ENCODE measurements around the gene FAM13C.

The FAM13C gene

DNA sequence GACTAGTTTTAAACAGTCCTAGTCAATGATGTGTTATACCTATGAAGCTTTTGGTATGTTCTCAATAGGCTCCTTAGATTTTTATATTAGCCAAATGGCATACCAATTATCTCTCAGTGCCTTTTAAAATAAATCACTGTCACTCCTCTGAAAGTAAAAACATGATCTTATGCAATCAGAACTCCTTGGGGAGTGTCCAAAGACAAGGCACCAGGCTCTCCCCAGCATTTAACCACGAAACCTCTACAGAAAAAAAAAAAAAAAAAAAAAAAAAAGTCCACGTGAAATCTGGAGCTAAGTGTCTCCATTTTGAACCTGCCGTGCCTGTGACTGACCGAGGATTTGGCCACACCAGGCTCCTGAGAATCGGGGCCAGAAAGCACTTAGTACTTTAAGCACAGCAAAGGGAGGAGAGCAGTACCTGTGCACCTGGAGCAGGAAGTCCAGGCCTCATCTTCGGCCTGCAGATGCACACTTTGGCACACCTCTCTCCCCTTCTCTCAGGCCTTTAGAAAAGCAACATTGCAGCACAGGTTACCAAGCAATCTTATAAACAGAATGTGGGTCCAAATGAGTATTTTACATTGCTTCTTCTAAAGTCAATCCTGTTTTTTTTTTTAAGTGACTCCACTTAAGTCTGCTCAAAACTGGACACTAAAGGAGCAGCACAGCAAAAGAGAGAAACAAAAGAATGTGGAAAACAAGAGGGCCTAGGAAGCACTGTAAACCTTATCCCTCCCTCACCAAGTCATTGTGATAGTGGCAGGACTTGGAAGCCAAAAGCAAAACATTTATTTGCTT lies 1.5 kb downstream of the FAM13C start:
- DNase-seq = no peak

DNA sequence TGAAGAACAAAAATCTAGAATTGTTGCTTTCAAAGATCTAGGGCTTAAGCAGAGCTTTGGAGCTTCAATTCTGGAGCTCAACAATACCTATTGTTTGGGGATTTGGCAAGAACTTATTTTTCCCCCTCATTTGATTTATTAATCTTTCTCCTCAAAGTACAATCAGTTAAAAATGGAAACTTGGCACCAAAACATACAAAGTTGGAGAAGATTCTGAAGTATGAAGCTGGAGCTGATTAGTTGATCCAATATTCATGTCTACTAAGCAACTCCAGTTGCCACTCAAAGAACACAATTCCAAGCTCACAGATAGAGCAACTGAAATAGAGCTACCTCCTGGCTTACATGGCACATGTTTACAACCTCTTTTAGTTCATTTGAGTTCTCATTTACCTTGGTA lies 3.8 kb downstream of the FAM13C start:
- DNase-seq = no peak

DNA sequence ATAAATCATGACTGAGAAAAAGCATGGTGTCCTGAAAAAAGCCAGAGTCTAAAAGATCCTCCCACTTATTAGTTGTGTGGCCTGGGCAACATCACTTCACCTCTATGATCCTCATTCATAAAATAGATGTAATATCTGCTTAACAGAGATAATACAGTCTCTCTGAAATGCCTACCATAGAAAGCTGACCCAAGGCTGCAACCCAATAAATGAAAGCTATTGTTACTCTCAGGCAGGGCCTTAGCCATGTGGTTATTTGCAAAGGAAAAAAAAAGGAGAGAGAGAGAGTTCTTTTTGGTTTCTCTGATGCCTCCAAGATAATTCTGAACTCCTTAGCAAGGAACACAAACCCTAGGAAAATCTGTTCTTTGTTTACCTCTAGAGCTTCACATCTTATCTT lies 7.9 kb downstream of the FAM13C start:
- DNase-seq = no peak

DNA sequence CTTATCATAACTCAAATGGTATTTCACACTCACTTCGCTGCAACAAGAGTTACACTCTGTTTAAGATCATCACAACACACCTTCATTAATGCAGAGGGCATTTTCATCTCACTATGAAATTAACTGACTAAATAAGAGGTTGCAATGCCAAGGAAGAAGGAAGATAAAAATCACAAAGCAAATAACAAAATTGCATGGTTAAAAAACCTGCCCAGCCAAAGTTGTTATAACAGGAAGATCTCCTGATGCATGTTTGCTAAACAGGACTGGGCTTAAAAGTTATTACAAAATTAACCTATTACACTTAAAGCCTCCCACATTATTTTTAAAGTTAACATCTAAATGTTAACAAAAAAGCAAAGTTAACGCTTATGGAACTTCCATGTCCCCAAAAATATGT lies 11.8 kb downstream of the FAM13C start:
- no peak for DNase-seq

DNA sequence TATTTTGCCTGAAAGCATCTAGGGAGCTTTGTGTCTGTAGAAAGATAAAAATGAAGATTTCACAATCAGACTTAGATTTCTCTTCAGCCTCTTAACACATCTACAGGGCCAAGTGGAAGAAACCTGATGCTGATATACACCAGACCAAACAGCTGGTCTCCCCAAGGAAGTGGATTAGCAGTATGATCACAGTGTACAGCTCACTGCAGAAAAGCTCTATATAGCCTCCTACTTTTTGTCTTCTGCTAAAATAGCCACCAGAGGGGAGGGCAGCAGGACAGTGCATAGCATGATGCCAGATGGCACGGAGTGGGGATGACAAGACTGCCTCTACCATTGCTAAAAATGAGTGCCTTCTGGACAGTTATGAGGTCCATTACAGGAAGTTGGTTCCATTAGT lies 16.0 kb downstream of the FAM13C start:
- DNase-seq = no peak

DNA sequence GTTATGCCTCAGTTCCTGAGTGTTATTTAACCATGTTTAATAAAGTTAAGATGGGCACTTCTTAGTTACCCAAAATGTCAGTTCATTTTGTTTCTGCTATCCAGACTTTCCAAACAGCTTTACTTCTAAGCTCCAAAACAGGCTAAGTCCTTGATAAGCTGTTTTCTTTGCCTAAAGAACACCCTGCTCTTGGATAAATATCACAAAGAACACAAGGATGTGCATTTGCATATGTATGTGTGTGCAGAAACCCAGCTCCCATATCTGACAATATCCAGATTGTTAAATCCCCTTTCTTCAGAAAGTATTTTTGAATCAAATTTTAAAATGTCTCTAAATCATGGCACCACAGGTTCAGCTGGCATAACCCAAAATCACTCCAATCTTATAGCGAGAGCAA lies 19.6 kb downstream of the FAM13C start:
- no peak for DNase-seq

DNA sequence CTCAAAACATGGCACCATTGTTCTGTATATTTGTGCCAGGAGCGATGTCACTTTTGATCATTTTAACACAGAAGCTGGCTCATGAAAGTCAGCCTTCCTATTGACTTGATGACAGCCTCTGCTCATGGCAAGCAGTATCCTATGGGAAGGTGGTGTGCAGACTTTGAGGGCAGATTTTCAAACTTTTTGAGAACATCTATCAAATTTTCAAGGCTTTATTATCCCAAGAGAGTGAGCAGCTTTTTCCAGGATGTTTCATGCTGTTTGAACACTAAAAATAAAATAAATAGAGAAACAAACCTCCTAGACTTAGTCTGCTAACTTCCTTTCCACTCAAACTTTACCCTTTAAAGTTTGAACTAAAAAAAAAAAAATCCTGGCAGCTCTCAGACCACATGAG lies 20.3 kb downstream of the FAM13C start:
- DNase-seq = no peak

DNA sequence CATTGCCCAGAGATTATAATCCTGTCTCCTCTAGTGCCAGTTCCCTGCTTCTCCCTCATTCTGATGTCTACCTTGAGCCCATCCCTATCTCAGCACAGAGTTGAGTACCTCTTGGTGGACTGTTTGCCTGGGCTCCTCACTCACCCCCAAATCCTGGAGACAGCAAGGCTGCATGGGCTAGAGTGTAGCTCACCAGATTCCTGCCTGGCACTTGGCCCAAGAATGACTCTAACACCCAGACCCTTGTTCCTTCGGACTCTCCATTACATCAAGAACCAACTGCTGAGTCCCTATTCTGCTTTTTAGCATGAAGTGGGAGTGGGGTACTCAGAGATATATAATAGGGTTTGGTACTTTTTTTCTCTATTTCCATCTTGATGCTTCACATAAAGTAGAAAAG lies 22.1 kb downstream of the FAM13C start:
- no peak for DNase-seq

DNA sequence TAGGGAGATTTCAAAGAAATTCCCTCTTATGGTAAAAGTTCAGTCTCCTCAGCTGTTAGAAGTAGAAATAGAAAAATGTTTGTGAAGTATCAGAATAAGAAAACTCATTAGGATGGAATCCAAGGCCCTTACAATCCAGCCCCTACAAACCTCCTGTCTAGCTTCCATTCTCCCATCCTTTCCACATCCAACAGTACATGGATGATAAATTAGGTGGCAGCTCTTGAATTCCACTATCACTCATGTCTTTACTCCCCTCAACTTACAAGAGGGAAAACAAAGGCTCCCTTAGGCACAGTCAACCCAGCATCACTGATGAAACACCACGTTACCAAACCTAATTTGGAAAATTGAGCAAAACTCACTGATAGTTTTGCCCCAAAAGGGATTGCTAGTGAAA lies 23.0 kb downstream of the FAM13C start:
- DNase-seq = no peak

DNA sequence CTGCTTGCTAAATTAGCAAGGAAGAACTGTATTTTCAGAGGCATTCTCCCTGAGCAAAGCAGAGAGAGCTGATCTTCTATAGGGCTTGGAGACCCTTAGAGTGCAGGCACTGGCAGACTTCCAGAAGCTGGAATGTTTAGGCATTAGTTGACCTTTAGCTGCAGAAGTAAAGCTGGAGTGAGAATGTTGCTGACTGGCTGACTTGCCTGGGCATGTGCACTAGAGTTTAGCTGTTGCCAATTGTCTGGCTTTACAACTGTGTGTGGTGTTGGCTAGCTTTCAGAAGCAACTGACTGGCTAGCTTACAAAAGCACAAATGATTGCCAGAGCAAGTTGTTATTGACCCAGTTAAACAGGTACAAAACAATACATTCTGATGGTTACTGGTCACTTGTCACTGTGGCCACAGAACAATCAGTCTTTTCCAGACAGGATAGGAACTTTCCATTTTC lies 25.1 kb downstream of the FAM13C start:
- DNase-seq = no peak

DNA sequence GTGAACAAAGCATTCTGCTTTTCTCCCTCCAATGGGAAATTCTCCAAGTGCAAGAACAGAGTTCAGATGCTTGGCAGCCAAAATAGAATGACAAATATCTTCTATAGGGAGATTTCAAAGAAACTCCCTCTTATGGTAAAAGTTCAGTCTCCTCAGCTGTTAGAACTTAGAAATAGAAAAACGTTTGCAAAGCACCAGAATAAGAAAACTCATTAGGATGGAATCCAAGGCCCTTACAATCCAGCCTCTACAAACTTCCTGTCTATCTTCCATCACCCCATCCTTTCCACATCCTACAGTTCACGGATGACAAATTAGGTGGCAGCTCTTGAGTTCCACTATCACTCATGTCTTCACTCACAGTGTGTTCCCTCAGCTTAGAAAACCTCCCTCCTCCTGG lies 25.7 kb downstream of the FAM13C start:
- DNase-seq = no peak

DNA sequence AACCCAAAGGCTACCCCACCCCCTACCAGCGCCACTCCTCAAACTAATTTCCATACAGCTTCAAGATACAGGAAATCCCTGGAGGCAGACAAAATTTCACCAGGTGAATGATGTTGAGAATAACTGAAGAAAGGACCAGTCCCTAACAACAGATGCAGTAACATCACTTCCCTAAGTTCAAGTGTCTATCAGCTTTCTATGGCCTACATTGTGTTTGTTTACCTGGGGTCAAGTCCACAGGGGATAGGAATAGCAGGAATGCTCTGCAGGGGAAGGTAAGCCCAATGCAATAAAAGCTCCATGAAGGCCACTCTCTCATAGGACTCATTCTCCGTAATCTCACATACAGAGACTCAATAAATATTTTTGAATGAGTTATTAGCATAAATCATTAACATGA lies 26.9 kb downstream of the FAM13C start:
- no peak for DNase-seq

DNA sequence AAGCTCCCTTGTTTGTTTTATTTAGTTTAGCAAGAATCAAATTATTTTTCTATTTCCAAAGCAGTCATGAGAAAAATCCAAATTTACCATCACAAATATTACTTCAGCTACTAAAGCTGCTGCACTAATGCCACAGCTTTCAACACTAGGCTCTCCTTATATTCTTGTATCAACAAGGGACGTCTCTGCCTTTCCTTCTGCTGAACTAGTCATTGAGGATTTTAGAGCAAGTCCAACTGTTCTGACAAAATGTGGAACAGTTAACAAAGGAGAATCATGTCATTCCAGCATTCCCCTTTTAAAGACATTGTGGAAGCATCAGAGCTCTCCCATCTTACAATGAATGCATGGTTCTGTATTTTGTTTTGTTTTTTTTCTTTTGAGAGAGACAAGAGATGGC lies 28.6 kb downstream of the FAM13C start:
- DNase-seq = no peak

DNA sequence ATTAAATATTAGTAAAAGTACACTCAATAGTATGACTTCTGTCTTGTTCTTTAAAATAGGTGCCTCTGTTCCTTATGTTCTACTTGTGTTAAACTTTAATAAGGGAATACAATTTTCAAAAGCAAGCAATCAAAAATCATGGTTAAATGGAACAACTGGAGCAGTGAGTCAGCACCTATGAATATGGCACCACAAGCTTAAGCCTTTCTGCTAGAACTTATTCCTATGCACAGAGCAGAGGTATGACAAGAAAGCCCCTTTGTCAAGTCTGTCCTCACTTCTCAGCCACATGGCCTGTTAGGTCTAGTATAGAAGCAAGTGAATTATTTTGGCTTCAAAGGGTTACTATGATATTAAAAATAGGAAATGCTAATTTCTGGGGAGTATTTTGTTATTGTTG lies 29.8 kb downstream of the FAM13C start:
- DNase-seq = no peak

DNA sequence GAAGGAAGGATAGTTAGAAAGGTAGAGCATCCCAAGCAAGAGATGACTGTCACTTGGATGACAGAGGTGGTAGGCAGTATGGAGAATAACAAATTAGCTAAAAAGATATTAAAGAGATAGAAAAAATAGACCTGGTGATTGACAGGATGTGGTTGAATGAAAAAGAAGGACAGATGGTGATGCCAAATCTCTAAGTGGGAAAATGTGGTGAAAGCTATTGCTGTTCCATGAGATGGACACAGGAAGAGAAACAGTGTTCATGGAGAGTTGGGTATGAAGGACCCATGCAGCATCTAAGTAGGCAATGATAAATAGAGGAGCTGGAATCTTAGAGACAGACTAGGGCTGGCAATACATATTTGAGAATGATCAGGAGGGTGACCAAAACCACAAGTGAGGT lies 30.7 kb downstream of the FAM13C start:
- no peak for DNase-seq

DNA sequence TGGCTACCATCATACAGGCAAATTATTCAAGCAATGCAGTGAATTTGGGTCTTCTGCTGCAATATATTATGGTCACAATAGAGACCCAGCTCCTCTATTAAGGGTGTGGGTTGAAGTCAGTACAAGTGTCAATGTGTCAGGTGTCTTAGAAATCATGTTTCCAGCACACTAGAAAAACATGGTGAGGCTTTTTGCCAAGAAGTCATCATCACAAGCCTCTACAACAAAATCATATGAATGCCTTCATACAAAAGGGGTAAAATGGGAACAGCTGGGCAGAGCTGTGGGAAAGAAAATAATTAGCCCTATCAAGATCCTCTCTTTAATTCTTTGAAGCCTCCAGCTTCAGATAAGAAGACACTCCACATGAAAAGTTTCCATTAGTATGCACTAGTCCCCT lies 37.2 kb downstream of the FAM13C start:
- DNase-seq = no peak

DNA sequence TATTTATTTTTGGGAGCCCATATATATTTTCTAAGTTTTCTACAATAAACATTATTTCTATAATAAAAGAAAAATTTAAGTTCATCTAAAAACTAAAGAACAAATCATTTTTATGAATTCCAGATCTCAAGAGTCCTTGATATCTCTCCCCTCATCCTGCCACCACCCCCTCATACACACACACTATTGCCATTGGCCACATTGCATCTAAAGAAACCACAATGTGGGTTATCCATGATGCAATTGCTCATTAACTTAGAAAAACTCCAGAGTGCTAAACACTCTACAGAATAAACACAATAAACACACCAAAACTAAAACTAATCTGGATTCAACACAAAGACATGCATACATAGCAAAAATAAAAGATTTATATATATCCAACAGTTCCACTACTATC lies 37.8 kb downstream of the FAM13C start:
- no peak for DNase-seq

DNA sequence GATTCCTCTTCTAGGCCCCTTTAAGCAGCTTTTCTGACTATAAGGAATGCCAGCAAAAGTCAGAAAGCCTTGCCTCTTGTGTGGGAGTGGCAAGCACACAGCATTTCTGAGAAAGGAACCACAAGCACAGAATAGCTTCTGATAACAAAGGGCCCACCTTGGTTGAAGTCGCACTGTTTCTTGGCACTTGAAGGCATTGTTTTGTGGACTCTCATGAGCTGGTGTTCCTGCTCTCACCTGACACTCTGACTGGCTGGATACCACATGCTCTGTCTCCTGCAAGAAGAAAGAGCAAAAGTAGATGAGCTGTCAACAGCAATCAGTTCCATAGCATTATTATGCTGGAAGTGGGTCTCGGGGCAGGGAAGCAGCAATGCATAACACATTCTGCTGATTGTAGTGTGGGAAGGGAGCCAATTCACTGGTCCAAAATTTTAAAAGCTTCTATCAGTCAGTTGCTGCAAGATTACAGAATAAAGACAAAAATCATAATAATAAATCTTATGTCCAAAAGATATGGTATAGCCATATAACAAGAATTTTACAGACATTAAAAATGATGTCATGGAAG lies 38.4 kb downstream of the FAM13C start:
- DNase-seq = no peak

DNA sequence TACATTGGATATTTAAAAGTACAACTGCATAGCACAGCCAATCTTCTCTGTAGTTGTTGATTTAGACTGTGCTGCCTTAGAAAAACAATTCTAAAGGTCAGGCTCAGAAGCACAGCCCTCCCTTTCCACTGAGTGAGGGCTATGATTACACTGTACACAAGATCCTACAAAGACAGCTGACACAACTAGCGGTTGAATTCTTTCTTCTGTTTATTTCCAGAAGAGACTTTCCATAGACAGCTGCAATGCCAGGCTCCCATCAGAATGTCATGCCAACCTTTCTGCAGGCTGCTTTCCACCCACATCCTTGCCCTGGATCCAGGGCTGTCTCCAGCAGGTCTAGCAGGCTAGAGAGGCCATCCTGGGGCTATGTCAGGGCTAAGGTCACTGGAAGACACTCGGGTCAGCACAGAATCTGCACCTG lies 39.3 kb downstream of the FAM13C start:
- DNase-seq = no peak

DNA sequence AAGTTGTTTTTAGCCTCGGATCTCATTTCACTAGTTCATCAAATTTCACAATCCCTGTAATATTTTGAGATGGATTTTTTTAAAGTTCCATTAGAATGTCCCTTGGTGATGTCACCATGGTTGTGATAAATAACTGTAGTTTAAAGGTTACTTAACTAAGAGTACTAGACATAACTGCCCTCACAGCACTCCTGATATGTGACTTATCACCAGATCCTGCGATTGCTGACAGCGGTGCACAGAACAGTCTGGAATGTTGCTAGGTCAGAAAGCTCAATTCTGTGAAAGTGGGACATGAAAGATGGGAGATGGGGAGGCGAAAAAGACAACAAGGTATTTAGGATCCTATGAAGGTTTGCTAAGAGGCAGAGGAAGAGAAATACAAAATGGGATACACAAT lies 40.2 kb downstream of the FAM13C start:
- no peak for DNase-seq

DNA sequence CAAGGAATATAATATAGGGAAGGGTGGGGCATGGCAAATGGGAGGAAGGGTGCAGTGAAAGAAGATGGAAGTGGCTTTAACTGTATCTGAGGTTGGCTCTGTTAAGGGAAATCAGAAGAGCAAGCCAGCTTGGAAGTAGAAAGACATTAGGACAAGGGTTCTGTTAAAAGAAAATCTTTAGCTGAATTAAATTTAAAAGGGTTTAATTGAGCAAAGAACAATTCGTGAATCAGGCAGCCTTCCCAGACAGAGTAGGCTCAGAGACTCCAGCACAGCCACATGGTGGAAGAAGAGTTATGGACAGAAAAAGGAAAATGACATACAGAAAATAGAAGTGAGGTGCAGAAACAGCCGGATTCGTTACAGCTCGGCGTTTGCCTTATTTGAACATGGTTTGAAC lies 42.0 kb downstream of the FAM13C start:
- DNase-seq = no peak

DNA sequence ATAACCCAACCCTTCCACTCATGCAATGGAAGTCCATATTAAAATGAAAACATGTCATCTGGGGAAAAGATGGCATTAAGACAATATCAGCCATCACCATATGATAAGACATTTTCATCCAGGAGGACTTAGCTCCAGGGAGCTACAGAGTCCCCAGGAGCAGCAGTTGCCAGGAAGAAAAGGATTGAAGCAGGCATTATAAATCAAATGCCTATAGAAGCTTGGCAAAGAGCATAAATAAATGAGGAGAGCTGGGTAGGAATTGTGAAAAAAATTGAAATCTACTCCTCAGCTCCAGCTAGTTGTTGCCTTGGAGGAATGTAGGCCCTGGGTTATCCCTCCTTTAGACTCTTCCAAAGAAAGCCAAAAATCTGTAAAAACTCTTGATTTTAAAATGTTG lies 42.5 kb downstream of the FAM13C start:
- DNase-seq = no peak

DNA sequence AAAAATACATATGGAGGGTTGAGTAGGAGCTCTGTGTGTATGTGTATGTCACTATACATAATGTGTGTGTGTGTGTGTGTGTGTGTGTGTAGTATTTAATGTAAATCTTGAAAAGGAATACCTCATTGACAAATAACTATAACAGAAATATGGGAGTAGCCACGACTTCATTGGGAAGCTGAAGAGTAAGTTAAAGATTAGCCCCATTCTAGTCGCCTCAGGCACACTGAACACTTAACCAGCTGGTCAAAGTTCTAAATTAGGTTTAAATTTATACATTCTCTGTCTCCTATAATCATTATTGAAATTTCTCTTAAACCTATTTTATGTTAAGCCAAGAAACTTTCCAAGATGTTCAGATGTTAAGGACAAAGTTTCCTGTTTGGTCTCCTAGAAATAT lies 45.3 kb downstream of the FAM13C start:
- DNase-seq = no peak

DNA sequence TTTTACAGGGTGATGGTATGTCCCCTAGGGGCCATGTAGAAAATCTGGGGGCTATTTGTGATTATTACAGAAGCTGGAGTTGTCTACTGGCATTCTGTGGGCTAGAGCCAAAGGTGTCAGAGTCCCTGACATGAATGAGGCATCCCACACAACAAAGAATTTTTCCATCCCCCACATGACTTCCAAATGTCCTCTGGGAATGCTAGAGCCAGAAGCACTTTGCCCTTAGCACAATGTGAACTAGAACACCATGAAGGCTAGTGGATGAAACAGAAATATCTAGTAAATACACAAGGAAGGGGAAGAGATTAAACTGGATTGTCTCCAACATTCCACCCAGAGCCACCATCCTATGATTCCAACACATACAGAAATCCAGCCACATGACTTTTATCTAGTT lies 46.9 kb downstream of the FAM13C start:
- no peak for DNase-seq

DNA sequence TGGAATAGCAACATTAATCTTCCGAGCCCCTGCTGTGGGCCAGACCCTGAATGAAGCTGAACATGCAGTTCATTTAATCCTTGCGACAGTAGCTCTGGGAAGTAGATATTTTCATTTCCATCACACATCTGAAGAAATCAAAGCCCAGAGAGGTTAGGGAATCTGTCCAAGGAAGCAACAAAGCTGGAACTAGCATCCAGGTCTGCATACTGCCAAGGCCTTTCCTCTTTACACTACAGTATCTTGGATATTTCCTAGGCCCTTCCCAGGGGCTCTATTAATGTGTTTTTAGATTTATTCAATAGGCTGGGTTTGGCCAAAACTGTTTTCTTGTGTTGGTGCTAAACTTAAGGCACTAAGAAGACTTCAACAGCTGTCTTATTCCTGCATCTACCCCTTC lies 48.1 kb downstream of the FAM13C start:
- no peak for DNase-seq
